ENCODE results near the gene TRPV6. TPM values are rescaled to one million over a fixed set of nuclear protein-coding genes. Genes with fewer than 3 reads are reported as not detected.

The TRPV6 gene
- total RNA-seq, 6 experiments from 2014 or later, result not detected

- Mint-ChIP-seq H3K27me3 (ENCODE audit: insufficient read depth) (peaks cover 16% of the 10 kb centered on the region), H3K36me3 (ENCODE audit: low read depth) (no peaks in the 10 kb centered on the region), H3K27ac (no peak overlapping the region), H3K9me3 (no peaks in the 10 kb centered on the region), H3K4me1 (ENCODE audit: low read depth) (no peaks in the 10 kb centered on the region), H3K4me3 (no peak overlapping the region)
- TF ChIP-seq CTCF (IDR thresholded peaks at IDR 0.05), result no peak
- DNase-seq, result no peak
These were observed 18.0 kb downstream of the TRPV6 start for GRCh38 chr7:142867398-142868187.

GRCh38 chr7:142867097-142867378, 18.5 kb downstream of the TRPV6 start:
- DNase-seq, result no peak
- TF ChIP-seq CTCF (IDR thresholded peaks at IDR 0.05), result no peak
- Mint-ChIP-seq H3K27ac (no peak overlapping the region), H3K4me1 (ENCODE audit: low read depth) (no peaks in the 10 kb centered on the region), H3K27me3 (ENCODE audit: insufficient read depth) (peaks cover 16% of the 10 kb centered on the region), H3K9me3 (no peaks in the 10 kb centered on the region), H3K36me3 (ENCODE audit: low read depth) (no peaks in the 10 kb centered on the region), H3K4me3 (no peak overlapping the region)

- H3K9me3 Mint-ChIP-seq, result no peaks in the 10 kb centered on the region
- no peak overlapping the region for H3K27ac Mint-ChIP-seq
- no peaks in the 10 kb centered on the region for H3K36me3 Mint-ChIP-seq (ENCODE audit: low read depth)
- peak; percentile 71 for TF ChIP-seq CTCF (IDR thresholded peaks at IDR 0.05)
- no peak for DNase-seq
- no peaks in the 10 kb centered on the region for H3K4me1 Mint-ChIP-seq (ENCODE audit: low read depth)
- no peak overlapping the region for H3K4me3 Mint-ChIP-seq
- peaks cover 19% of the 10 kb centered on the region for H3K27me3 Mint-ChIP-seq (ENCODE audit: insufficient read depth)
These were observed 19.0 kb downstream of the TRPV6 start for GRCh38 chr7:142866361-142867096.

- Mint-ChIP-seq H3K9me3 (no peaks in the 10 kb centered on the region), H3K27me3 (ENCODE audit: insufficient read depth) (peaks cover 17% of the 10 kb centered on the region), H3K4me3 (no peak overlapping the region), H3K36me3 (ENCODE audit: low read depth) (no peaks in the 10 kb centered on the region), H3K4me1 (ENCODE audit: low read depth) (no peaks in the 10 kb centered on the region), H3K27ac (no peak overlapping the region)
- no peak for DNase-seq
- TF ChIP-seq CTCF (IDR thresholded peaks at IDR 0.05), result no peak
These were observed 19.8 kb downstream of the TRPV6 start for GRCh38 chr7:142865766-142866165.

- no peak overlapping the region for H3K27ac Mint-ChIP-seq
- DNase-seq, result no peak
- H3K9me3 Mint-ChIP-seq, result no peaks in the 10 kb centered on the region
- no peak overlapping the region for H3K4me3 Mint-ChIP-seq
- peaks cover 17% of the 10 kb centered on the region for H3K27me3 Mint-ChIP-seq (ENCODE audit: insufficient read depth)
- H3K4me1 Mint-ChIP-seq (ENCODE audit: low read depth), result no peaks in the 10 kb centered on the region
- TF ChIP-seq CTCF (IDR thresholded peaks at IDR 0.05), result no peak
- no peaks in the 10 kb centered on the region for H3K36me3 Mint-ChIP-seq (ENCODE audit: low read depth)
These were observed 20.4 kb downstream of the TRPV6 start for GRCh38 chr7:142864980-142865747.
